Subcutaneous abdominal adipose tissue (tissue), 5 donors: Measurements from ENCODE around the gene SETD9.

Source experiments
- H3K27ac ChIP-seq: one replicate; pipeline ENCODE4 v1.7.0; 2013; ENCODE audit warnings: low read depth, mild to moderate bottlenecking, inconsistent platforms, low read length, moderate library complexity
- H3K27me3 ChIP-seq, 5 donors: one replicate each; pipeline ENCODE4 v1.7.0; 2013; ENCODE audit warnings: low read length in 5 of 5, inconsistent platforms in 1 of 5; ENCODE audit not compliant: control insufficient read depth in 5 of 5, insufficient read depth in 4 of 5
- H3K36me3 ChIP-seq, 5 donors: one replicate each; pipeline ENCODE4 v1.7.0; 2013; ENCODE audit warnings: low read length in 5 of 5; ENCODE audit not compliant: control insufficient read depth in 5 of 5, insufficient read depth in 5 of 5
- H3K4me1 ChIP-seq, 5 donors: one replicate each; pipeline ENCODE4 v1.7.0; 2013; ENCODE audit warnings: low read length in 5 of 5, mild to moderate bottlenecking in 3 of 5, moderate library complexity in 1 of 5; ENCODE audit not compliant: control insufficient read depth in 5 of 5, insufficient read depth in 5 of 5
- H3K4me3 ChIP-seq, 5 donors: one replicate each; pipeline ENCODE4 v1.7.0; 2013; ENCODE audit warnings: low read length in 5 of 5, low read depth in 1 of 5
- H3K9ac ChIP-seq, 5 donors: one replicate each; pipeline ENCODE4 v1.7.0; 2013; ENCODE audit warnings: low read length in 5 of 5, mild to moderate bottlenecking in 4 of 5, moderate library complexity in 3 of 5
- H3K9me3 ChIP-seq, 5 donors: one replicate each; pipeline ENCODE4 v1.7.0; 2013; ENCODE audit warnings: low read length in 5 of 5; ENCODE audit not compliant: control insufficient read depth in 5 of 5
- donor health status: healthy.
- donor health status: healthy.
- donor health status: healthy.
- donor health status: healthy.
- donor health status: healthy.

SETD9 gene

DNA sequence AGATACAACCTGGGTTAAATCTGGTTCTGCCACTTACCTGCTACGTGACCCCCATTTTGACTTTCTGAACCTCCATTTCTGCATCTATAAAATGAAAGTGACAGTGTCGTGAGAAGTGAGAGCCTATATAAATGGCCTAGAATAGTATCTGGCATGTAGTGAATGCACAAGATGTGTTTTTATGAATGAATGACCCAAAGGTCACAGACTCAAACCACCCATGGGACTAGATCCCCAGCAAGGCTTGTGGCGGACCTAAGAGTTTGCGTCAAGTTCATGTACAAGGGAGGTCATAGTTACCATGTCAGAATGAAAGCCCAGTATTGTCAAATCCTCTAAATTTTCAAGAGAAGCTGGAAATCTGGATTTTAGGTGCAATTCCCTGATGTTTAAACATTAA, 11.2 kb upstream of the SETD9 start:
- H3K4me3 ChIP-seq: no peak overlapping the region
- no peak overlapping the region for H3K27ac ChIP-seq
- H3K4me1 ChIP-seq: no peaks in the 10 kb centered on the region
- H3K9ac ChIP-seq: no peak overlapping the region
- H3K27me3 ChIP-seq: no peaks in the 10 kb centered on the region
- H3K36me3 ChIP-seq: peaks cover 10 to 22% (median 14%) of the 10 kb centered on the region in 5 donors
- no peaks in the 10 kb centered on the region for H3K9me3 ChIP-seq

DNA sequence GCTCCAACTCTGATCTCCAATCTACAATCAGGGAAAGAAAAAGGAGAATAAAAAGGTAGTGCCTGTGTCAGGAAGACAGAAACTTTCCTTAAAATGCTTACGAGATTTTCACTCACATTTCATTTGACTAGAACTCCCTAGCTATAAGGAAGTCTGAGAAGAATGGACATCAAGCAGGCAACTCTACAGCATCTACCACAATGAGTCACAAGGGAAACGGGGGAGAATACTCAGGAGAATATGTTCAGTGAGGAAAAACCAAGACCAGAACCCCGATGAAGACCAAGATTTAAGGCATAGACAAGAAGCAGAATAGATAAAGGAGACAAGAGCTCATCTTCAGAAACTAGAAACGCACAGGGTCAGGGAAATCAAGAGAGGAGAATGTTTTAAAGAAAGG, 9.0 kb upstream of the SETD9 start:
- peaks cover 0 to 2% (median 0%) of the 10 kb centered on the region in 5 donors for H3K27me3 ChIP-seq

DNA sequence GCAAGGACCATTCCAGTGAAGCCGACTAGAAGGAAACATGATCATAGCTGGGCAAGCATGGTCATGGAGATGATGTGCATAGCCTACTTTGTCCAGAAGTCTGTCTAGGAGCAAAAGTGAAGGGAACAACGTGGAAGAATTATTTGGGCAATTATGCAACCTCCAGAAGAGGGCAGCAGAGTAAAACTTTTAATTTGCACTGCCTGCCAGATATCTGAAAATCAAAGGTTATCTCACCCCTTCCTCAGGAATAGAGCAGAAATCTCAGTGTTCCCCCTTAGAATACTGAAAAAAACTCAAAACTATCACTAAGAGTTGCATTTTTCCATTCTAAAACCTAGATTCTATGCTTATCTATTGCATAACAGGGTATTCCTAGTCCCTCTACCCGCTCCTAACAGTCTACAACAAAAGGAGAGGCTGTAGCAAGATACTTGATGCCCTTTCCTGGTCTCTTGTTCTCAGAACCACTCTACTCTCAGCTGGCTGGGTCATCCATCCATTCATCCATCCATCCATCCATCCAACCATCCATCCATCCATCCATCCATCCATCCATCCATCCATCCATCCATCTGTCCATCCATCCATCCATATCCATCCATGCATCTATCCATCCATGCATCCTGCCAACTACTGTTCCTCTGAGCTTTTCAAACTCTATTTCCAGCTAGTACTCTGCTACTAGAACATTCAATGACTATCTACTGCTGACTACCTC, 8.4 kb upstream of the SETD9 start:
- Histone ChIP-seq H3K4me3 (no peak overlapping the region), H3K9me3 (no peaks in the 10 kb centered on the region), H3K4me1 (no peaks in the 10 kb centered on the region), H3K27ac (no peak overlapping the region), H3K36me3 (peaks cover 0 to 3% (median 0%) of the 10 kb centered on the region in 5 donors), H3K27me3 (peaks cover 0 to 2% (median 0%) of the 10 kb centered on the region in 5 donors), H3K9ac (peak overlapping the region in 1 of 5 donors; percentile 13)

More for the DNA sequence above, 9.0 kb upstream of the SETD9 start:
- no peak overlapping the region for H3K9ac ChIP-seq
- H3K4me3 ChIP-seq: no peak overlapping the region
- no peak overlapping the region for H3K27ac ChIP-seq
- no peaks in the 10 kb centered on the region for H3K4me1 ChIP-seq
- no peaks in the 10 kb centered on the region for H3K9me3 ChIP-seq
- H3K36me3 ChIP-seq: peaks cover 0 to 6% (median 0%) of the 10 kb centered on the region in 5 donors

DNA sequence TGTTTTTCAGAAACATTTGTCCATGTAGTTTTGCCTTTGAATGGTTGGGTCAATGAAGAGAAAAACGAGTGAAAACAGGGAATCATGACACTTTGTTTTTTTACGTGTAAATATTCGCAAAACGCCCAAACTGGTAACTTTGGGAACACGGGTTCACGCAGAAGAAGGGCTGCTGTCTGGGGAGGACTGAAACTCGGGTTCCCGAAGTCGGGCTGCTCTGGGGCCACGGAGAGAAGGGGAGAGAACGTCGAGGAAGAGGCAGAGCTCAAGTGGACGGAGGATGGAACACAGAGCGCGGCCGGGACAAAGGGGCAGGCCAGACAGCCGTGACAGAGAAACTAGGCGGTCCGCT, 478 bp upstream of the SETD9 start:
- peak overlapping the region; percentile 95 for H3K27ac ChIP-seq
- H3K9me3 ChIP-seq: no peaks in the 10 kb centered on the region
- H3K4me1 ChIP-seq: peaks cover 0 to 17% (median 13%) of the 10 kb centered on the region in 5 donors
- H3K36me3 ChIP-seq: peaks cover 0 to 3% (median 0%) of the 10 kb centered on the region in 5 donors
- peak overlapping the region; percentile 67 to 84 (median 76) for H3K4me3 ChIP-seq
- peak overlapping the region; percentile 78 to 94 (median 87) for H3K9ac ChIP-seq
- peaks cover 0 to 2% (median 0%) of the 10 kb centered on the region in 5 donors for H3K27me3 ChIP-seq

DNA sequence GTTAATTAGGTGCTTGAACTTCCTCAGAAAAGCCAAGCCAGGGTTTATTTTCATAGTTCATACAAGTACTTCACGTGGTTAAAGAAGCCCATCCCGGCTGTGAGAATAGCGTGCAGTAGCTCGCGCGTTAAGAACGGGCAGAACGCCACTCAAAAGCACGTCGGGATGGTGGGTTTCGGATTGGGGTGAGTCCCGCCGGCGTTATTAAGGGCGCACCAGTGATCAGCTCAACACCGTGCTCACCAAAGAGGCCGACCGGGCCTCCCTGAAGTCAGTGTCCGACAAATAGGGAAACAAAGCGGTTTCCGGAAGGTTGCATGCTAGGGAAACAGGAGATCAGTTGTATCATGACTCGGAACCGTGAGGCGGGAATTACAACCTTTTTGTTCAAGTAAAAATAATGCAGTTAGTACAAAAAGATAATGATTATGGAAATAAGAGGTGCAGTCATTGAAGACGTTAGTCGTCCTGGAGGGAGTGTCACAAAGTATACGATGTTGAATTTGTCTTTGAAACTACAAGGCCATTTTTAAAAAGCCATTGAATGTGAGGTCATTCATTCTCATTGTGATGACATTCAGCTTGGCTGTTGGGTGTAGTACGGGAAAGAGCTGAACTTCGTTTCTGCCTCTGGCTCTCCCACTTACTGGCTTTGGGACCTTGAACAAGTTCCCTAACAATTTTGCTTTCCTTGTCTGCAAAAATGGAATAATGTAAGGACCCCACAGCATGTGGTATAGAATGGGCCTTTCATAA, 992 bp downstream of the SETD9 start:
- Histone ChIP-seq H3K9me3 (no peaks in the 10 kb centered on the region), H3K4me3 (peak overlapping the region; percentile 76 to 98 (median 89)), H3K9ac (peak overlapping the region; percentile 2 to 94 (median 88)), H3K36me3 (peaks cover 0 to 3% (median 0%) of the 10 kb centered on the region in 5 donors), H3K27ac (peak overlapping the region; percentile 91), H3K4me1 (peaks cover 0 to 17% (median 13%) of the 10 kb centered on the region in 5 donors), H3K27me3 (no peaks in the 10 kb centered on the region)

DNA sequence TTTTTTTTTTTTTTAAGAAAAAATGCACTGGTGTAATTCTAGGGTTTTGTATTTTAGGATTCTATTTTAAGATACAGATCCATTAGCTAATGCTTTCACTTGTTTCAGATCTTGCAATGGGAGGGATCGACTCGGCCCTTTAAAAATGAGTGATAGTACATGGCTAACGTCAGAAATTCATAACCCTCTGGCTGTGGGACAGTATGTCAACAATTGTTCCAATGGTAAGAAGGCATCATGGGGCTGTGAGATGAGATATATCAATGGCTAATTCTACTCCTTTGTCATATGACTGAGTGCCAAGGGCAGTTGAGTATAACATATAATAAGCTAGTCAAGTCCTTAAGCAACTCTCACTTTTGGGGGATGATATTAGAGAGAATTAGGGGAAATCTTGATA, 4.4 kb downstream of the SETD9 start:
- peaks cover 0 to 3% (median 3%) of the 10 kb centered on the region in 5 donors for H3K36me3 ChIP-seq
- peak overlapping the region in 1 of 5 donors; percentile 20 for H3K9ac ChIP-seq
- no peaks in the 10 kb centered on the region for H3K27me3 ChIP-seq
- H3K9me3 ChIP-seq: no peaks in the 10 kb centered on the region
- peaks cover 0 to 21% (median 14%) of the 10 kb centered on the region in 5 donors for H3K4me1 ChIP-seq
- no peak overlapping the region for H3K27ac ChIP-seq
- H3K4me3 ChIP-seq: no peak overlapping the region

DNA sequence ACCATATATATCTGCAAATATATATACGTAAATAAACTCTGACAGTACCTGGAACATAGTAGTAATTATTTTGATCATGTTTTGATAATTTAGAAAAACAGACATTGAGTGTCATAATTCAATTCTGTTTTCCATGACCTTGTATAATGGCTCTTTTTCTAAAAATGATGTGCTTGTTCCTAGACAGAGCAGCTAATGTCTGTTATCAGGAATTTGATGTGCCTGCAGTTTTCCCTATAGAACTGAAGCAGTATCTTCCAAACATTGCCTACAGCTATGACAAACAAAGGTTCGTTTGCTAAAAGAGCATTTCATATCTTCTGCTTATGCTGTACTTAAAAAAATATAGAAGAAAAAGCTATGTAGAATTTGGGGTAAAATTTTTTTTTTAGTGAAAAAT, 5.3 kb downstream of the SETD9 start:
- H3K36me3 ChIP-seq: peaks cover 0 to 3% (median 3%) of the 10 kb centered on the region in 5 donors
- no peaks in the 10 kb centered on the region for H3K9me3 ChIP-seq
- H3K9ac ChIP-seq: no peak overlapping the region
- H3K4me3 ChIP-seq: no peak overlapping the region
- no peaks in the 10 kb centered on the region for H3K27me3 ChIP-seq
- peaks cover 0 to 18% (median 10%) of the 10 kb centered on the region in 5 donors for H3K4me1 ChIP-seq
- H3K27ac ChIP-seq: no peak overlapping the region

DNA sequence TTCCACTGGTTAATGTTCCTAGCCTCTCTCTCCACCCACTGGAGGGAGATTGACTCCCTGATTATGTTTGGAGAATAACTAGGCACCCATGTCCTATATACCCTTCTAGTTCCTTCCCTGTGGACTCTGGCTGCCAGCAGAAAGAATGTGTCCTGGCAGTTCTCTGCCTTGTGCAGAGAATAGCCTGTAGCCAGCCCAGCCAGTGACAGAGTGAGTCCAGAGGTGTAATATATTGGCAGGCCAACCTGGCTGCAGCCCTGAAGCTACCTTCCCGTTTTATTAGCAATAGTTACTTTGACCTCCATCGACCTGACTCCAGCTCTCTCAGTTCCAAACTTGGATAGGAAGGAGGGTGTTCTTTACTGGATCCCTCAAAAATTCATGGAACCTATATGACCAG, 8.1 kb downstream of the SETD9 start:
- H3K9me3 ChIP-seq: no peaks in the 10 kb centered on the region
- H3K27ac ChIP-seq: no peak overlapping the region
- no peaks in the 10 kb centered on the region for H3K27me3 ChIP-seq
- peaks cover 6 to 21% (median 10%) of the 10 kb centered on the region in 5 donors for H3K36me3 ChIP-seq
- no peak overlapping the region for H3K4me3 ChIP-seq
- peaks cover 0 to 10% (median 5%) of the 10 kb centered on the region in 5 donors for H3K4me1 ChIP-seq
- H3K9ac ChIP-seq: peak overlapping the region in 1 of 5 donors; percentile 34

DNA sequence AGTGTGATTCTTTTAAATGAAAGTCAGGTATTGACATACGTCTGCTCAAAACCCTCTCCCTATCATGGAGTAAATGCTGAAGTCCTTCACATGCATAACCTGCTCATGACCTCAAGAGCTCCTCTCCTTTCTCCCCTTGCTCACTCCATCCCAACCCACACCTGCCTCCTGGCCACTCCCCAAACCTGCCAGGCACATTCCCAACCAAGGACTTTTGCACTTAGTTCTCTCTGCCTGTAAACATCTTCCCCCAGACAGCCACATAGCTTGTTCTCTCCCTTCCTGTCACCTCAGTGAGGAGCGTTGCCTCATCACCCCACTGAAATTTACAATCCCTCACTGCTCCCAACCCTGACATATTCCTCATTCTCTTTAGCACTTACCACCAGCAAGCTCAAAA, 8.7 kb downstream of the SETD9 start:
- no peak overlapping the region for H3K4me3 ChIP-seq
- peaks cover 11 to 24% (median 15%) of the 10 kb centered on the region in 5 donors for H3K36me3 ChIP-seq
- no peaks in the 10 kb centered on the region for H3K9me3 ChIP-seq
- H3K4me1 ChIP-seq: peaks cover 0 to 10% (median 5%) of the 10 kb centered on the region in 5 donors
- H3K9ac ChIP-seq: no peak overlapping the region
- no peak overlapping the region for H3K27ac ChIP-seq
- no peaks in the 10 kb centered on the region for H3K27me3 ChIP-seq
